Tongue (tissue), 1 donor: ENCODE results near the gene NT5C1A. TPM values are rescaled to one million over a fixed set of nuclear protein-coding genes. Genes with fewer than 3 reads are reported as not detected.

Experiments
- total RNA-seq: library from RNA; depleted of rRNA; stranded (reverse); fragments of >200 nt; gene quantifications from one replicate; pipeline ENCODE4 v1.2.3, GENCODE V29; 2014

NT5C1A gene
- total RNA-seq, 1 donor from 2014 or later, result 19.6 TPM

Other genes starting within 250 kb of the NT5C1A start
- 0.51 TPM for gene BMP8A, start 180.5 kb downstream of the NT5C1A start, total RNA-seq
- gene PABPC4, start 95.3 kb downstream of the NT5C1A start, total RNA-seq, result 270 TPM
- gene HEYL, start 32.5 kb downstream of the NT5C1A start, total RNA-seq, result 12.4 TPM
- 0.92 TPM for gene HPCAL4, start 19.3 kb upstream of the NT5C1A start, total RNA-seq
- gene PPIE, start 66.8 kb upstream of the NT5C1A start, total RNA-seq, result 31.2 TPM
- 0.51 TPM for gene OXCT2, start 99.2 kb upstream of the NT5C1A start, total RNA-seq
- 2.7 TPM for gene BMP8B, start 116.8 kb upstream of the NT5C1A start, total RNA-seq
- 27.2 TPM for gene TRIT1, start 211.4 kb upstream of the NT5C1A start, total RNA-seq
- gene MYCL, start 229.8 kb upstream of the NT5C1A start, total RNA-seq, result 15.7 TPM